Loucy (cell line): ENCODE measurements around the gene IGFBP1.
"Not testable (repeated sequence)": the region's sequence is repeated elsewhere in the genome, so short reads cannot be mapped to it uniquely, and the experiment has no call there.

Source experiments
- EZH2phosphoT487 ChIP-seq: fragments of 200-600 bp; IDR thresholded peaks from 2 replicates; pipeline ENCODE4 v1.6.1; 2018; ENCODE audit warnings: antibody characterized with exemption, mild to moderate bottlenecking, moderate library complexity, borderline replicate concordance
- TF ChIP-seq, protein P1 (sequence below): fragments of 200-600 bp; sonication (generic); conservative IDR thresholded peaks from 2 replicates; pipeline ENCODE4 v1.5.1; 2014; ENCODE audit warnings: mild to moderate bottlenecking, antibody characterized with exemption, low read length

DNA sequence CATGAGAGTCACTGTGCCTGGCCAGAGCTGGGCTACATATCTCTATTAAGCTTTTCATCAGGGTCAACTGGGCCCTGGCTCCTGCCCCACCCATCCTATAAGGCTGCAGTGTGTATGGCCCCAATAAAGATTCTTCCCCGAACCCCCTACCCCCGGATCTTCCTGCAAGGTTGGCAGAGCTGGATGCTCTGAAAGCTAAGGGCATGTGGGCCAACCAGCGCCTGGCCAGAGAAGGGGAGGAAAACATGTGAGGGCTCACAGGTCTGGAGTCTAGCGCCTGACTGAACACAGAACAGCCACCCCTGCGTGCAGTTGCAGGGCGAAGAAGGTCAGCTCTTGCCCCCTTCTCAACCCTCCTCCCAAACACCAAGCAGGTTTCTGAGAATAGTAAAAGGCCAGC lies 39.6 kb upstream of the IGFBP1 start:
- TF ChIP-seq, protein P1, sequence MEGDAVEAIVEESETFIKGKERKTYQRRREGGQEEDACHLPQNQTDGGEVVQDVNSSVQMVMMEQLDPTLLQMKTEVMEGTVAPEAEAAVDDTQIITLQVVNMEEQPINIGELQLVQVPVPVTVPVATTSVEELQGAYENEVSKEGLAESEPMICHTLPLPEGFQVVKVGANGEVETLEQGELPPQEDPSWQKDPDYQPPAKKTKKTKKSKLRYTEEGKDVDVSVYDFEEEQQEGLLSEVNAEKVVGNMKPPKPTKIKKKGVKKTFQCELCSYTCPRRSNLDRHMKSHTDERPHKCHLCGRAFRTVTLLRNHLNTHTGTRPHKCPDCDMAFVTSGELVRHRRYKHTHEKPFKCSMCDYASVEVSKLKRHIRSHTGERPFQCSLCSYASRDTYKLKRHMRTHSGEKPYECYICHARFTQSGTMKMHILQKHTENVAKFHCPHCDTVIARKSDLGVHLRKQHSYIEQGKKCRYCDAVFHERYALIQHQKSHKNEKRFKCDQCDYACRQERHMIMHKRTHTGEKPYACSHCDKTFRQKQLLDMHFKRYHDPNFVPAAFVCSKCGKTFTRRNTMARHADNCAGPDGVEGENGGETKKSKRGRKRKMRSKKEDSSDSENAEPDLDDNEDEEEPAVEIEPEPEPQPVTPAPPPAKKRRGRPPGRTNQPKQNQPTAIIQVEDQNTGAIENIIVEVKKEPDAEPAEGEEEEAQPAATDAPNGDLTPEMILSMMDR: not testable (repeated sequence)
- not testable (repeated sequence) for TF ChIP-seq EZH2phosphoT487
